Measurements from ENCODE around the gene RTRAF.

DNA sequence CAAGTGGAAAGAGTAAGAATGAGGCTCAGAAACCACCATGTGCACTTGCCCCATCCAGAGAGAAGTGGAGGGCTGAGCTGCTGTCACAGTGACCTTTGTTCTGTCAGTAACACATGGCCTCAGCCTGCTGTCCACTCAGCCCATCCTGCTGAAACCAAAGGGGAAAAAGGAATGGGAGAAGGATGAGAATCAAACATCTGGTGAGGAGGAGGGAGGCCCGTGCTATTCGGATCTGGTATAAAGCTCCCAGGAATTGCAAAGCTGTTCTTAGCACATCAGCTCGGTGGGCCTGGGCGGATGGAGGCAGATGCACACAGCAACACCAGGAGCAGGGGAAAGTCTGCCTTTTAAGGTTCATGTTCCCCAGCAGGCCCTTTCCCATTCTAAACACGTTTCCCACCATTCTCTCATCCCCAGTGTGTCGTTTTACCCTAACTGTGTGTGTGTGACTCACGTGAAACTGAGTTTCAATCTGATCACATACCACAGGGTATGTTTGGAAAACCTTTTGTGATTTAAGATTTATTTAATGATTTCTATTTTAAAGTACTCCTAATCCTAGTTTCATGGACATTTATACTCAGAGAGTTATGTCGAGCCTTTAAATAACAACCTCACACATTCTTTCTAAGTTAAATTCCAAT is 36.8 kb downstream of the RTRAF start:
- TF ChIP-seq POLR2A (IDR thresholded peaks at IDR 0.05), result no peak
- TF ChIP-seq, protein P1, sequence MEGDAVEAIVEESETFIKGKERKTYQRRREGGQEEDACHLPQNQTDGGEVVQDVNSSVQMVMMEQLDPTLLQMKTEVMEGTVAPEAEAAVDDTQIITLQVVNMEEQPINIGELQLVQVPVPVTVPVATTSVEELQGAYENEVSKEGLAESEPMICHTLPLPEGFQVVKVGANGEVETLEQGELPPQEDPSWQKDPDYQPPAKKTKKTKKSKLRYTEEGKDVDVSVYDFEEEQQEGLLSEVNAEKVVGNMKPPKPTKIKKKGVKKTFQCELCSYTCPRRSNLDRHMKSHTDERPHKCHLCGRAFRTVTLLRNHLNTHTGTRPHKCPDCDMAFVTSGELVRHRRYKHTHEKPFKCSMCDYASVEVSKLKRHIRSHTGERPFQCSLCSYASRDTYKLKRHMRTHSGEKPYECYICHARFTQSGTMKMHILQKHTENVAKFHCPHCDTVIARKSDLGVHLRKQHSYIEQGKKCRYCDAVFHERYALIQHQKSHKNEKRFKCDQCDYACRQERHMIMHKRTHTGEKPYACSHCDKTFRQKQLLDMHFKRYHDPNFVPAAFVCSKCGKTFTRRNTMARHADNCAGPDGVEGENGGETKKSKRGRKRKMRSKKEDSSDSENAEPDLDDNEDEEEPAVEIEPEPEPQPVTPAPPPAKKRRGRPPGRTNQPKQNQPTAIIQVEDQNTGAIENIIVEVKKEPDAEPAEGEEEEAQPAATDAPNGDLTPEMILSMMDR (IDR thresholded peaks at IDR 0.05), result no peak

All from right lobe of liver (tissue), 4 donors.